Measurements from ENCODE around the gene ETV6.

The ETV6 gene

GRCh38 chr12:11797317-11797913, 147.9 kb downstream of the ETV6 start:
- no peak for TF ChIP-seq CTCF (IDR thresholded peaks at IDR 0.05; ENCODE audit: borderline replicate concordance, control extremely low read depth, extremely low read depth, insufficient read depth, missing control alignments)
- in situ Hi-C loops (cut with MboI; ENCODE audit: low sequenced_read_pairs, unreplicated experiment): no loop called here
- DNase-seq (ENCODE audit: low spot score): no peak

GRCh38 chr12:11798006-11798708, 148.7 kb downstream of the ETV6 start:
- no peak for TF ChIP-seq CTCF (IDR thresholded peaks at IDR 0.05; ENCODE audit: borderline replicate concordance, control extremely low read depth, extremely low read depth, insufficient read depth, missing control alignments)
- in situ Hi-C loops (cut with MboI; ENCODE audit: low sequenced_read_pairs, unreplicated experiment): no loop called here
- DNase-seq (ENCODE audit: low spot score): no peak

GRCh38 chr12:11798856-11799501, 149.5 kb downstream of the ETV6 start:
- in situ Hi-C loops (cut with MboI; ENCODE audit: low sequenced_read_pairs, unreplicated experiment): no loop called here
- TF ChIP-seq CTCF (IDR thresholded peaks at IDR 0.05; ENCODE audit: borderline replicate concordance, control extremely low read depth, extremely low read depth, insufficient read depth, missing control alignments): no peak
- DNase-seq (ENCODE audit: low spot score): no peak

GRCh38 chr12:11799502-11799873, 150.0 kb downstream of the ETV6 start:
- in situ Hi-C loops (cut with MboI; ENCODE audit: low sequenced_read_pairs, unreplicated experiment): no loop called here
- no peak for DNase-seq (ENCODE audit: low spot score)
- TF ChIP-seq CTCF (IDR thresholded peaks at IDR 0.05; ENCODE audit: borderline replicate concordance, control extremely low read depth, extremely low read depth, insufficient read depth, missing control alignments): no peak

- no peak for DNase-seq (ENCODE audit: low spot score)
- no peak for TF ChIP-seq CTCF (IDR thresholded peaks at IDR 0.05; ENCODE audit: borderline replicate concordance, control extremely low read depth, extremely low read depth, insufficient read depth, missing control alignments)
- in situ Hi-C loops (cut with MboI; ENCODE audit: low sequenced_read_pairs, unreplicated experiment): no loop called here
Observed at GRCh38 chr12:11801643-11802042, 152.2 kb downstream of the ETV6 start.

- in situ Hi-C loops (cut with MboI; ENCODE audit: low sequenced_read_pairs, unreplicated experiment): no loop called here
- TF ChIP-seq CTCF (IDR thresholded peaks at IDR 0.05; ENCODE audit: borderline replicate concordance, control extremely low read depth, extremely low read depth, insufficient read depth, missing control alignments): no peak
- DNase-seq (ENCODE audit: low spot score): no peak
Observed at GRCh38 chr12:11804130-11804529, 154.7 kb downstream of the ETV6 start.

Measured in GM13976 (cell line).